ENCODE results near the gene POLR1B.

- TF ChIP-seq CTCF (conservative IDR thresholded peaks at IDR 0.05; ENCODE audit: low read depth, low read length) = no peak
- TF ChIP-seq EZH2phosphoT487 (IDR thresholded peaks at IDR 0.05; ENCODE audit: borderline replicate concordance, low read length) = no peak
These were observed 62.7 kb downstream of the POLR1B start for GRCh38 chr2:112604952-112605351.
